G401 (cell line): Measurements from ENCODE around the gene INAVA. TPM values are rescaled to one million over a fixed set of nuclear protein-coding genes. Genes with fewer than 3 reads are reported as not detected.

Experiments
- DNase-seq: peaks from one replicate; pipeline ENCODE4 v3.0.0-alpha.2; 2015; ENCODE audit warnings: low spot score
- in situ Hi-C: cut with HindIII; loops from 2 replicates; pipeline ENCODE4 v1.10.0; 2016; ENCODE audit warnings: low sequenced_read_pairs, mixed read lengths
- total RNA-seq: library from RNA; depleted of rRNA; stranded (reverse); fragments of >200 nt; shearing (Covaris generic); gene quantifications from 2 replicates; pipeline ENCODE4 v1.2.3, GENCODE V29; 2014

INAVA gene
- total RNA-seq, 1 experiment from 2014 or later: 54.7 TPM

- in situ Hi-C loops: no loop called here
- no peak for DNase-seq
Observed at GRCh38 chr1:200895801-200896530, 1.3 kb downstream of the INAVA start.

GRCh38 chr1:200896531-200897196 is 2.0 kb downstream of the INAVA start:
- in situ Hi-C loops: no loop called here
- no peak for DNase-seq

- in situ Hi-C loops: no loop called here
- no peak for DNase-seq
Observed at GRCh38 chr1:200897259-200897658, 2.6 kb downstream of the INAVA start.

- DNase-seq: no peak
- in situ Hi-C loops: no loop called here
Observed at GRCh38 chr1:200899015-200899386, 4.3 kb downstream of the INAVA start.

GRCh38 chr1:200899451-200899915 is 4.8 kb downstream of the INAVA start:
- in situ Hi-C loops: no loop called here
- no peak for DNase-seq

GRCh38 chr1:200899954-200900867 is 5.5 kb downstream of the INAVA start:
- DNase-seq: no peak
- in situ Hi-C loops: no loop called here

- in situ Hi-C loops: no loop called here
- DNase-seq: no peak
Observed at GRCh38 chr1:200900877-200901276, 6.2 kb downstream of the INAVA start.

GRCh38 chr1:200901350-200901749 is 6.7 kb downstream of the INAVA start:
- DNase-seq: no peak
- in situ Hi-C loops: no loop called here

GRCh38 chr1:200901796-200902444 is 7.2 kb downstream of the INAVA start:
- DNase-seq: no peak
- in situ Hi-C loops: no loop called here

- in situ Hi-C loops: no loop called here
- no peak for DNase-seq
Observed at GRCh38 chr1:200903793-200904192, 9.1 kb downstream of the INAVA start.

- no peak for DNase-seq
- in situ Hi-C loops: no loop called here
Observed at GRCh38 chr1:200904772-200905171, 10.1 kb downstream of the INAVA start.

- in situ Hi-C loops: no loop called here
- DNase-seq: no peak
Observed at GRCh38 chr1:200905411-200906052, 10.8 kb downstream of the INAVA start.

GRCh38 chr1:200906491-200906890 is 11.8 kb downstream of the INAVA start:
- in situ Hi-C loops: no loop called here
- no peak for DNase-seq

- in situ Hi-C loops: no loop called here
- DNase-seq: no peak
Observed at GRCh38 chr1:200907611-200908097, 13.0 kb downstream of the INAVA start.

GRCh38 chr1:200908191-200908868 is 13.6 kb downstream of the INAVA start:
- in situ Hi-C loops: no loop called here

GRCh38 chr1:200909071-200909470 is 14.4 kb downstream of the INAVA start:
- no peak for DNase-seq
- in situ Hi-C loops: no loop called here

More at GRCh38 chr1:200908191-200908868, 13.6 kb downstream of the INAVA start:
- DNase-seq: no peak

- no peak for DNase-seq
- in situ Hi-C loops: no loop called here
Observed at GRCh38 chr1:200909757-200910239, 15.1 kb downstream of the INAVA start.

GRCh38 chr1:200911361-200911760 is 16.7 kb downstream of the INAVA start:
- in situ Hi-C loops: no loop called here
- no peak for DNase-seq
